ENCODE results near the gene ARHGEF17.

ARHGEF17 gene

DNA sequence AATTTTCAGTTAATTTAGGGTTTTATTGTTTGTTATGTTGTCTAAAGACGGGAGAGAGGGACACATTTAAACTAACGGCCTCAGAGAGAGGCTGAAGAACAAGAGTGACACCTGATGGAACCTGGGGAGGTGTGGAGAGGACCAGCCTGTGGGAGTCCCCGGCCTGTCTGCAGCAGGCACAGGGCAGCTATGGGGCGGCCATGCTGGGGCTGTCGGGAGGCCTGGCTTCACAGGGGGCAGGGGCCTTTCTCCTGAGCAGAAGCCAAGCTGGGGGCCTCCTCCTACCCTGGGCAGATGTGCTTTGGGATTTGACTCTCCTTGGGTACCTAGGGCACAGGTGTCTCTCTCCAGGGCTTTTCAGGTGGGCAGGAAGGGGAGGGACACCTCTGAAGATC lies 90.1 kb downstream of the ARHGEF17 start:
- DNase-seq = no peak

DNA sequence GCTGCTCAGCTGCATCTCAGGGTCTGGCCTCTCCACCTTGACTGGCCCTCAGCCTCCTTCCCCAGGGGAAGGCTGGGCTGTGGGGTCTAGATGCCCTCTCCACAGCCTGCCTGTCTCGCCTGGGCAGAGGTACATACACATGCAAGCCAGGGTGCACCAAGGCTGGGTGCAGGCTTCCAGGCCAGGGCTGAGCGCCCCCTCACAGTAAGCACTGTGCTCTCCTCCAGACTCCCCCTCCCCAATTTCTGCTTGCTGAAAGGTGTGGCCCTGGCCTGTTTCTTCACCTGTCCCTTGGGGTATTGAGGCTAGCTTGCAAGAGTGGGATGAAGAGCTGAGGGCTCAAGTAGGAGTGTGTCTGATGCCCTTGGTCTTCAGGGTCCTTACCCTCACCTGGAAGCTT lies 90.6 kb downstream of the ARHGEF17 start:
- DNase-seq = no peak

DNA sequence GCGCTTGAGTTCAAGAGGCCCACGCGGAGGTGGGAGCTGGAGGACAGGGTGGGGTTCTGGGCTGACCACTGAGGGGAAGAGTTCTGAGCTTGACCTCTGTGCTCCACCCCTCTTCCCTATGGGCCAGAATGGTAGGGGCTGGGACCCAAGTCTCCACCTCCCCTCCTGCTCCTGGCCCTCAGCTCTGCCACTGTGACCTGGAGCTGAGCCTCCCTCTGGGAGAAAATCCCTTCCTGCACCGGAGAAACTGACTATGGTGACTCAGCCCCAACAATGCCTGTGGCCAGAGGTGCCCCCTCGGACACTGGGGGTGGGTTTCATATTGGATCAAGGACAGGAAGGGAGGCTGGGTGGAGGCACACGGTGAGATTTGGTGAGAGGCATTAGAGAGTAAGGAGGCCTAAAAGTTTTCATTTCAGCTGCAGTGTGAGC lies 91.1 kb downstream of the ARHGEF17 start:
- no peak for DNase-seq

DNA sequence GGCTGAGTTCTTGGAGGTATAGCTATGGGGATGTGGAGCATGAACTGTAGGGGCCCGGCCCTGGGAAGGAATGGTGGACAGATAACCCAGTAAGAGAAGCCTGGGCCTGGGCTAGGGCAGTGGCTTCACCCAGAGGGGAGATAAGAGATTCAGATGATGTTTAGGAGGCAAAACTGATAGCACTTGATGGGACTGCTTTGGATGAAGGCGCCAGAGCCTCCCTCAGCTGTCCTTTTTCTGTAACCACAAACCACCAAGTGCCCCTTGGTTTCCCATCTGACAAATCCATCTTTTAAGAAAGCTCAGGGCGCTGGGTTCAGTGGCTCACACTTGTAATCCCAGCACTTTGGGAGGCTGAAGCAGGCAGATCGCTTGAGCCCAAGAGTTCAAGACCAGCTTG lies 91.6 kb downstream of the ARHGEF17 start:
- DNase-seq = no peak

DNA sequence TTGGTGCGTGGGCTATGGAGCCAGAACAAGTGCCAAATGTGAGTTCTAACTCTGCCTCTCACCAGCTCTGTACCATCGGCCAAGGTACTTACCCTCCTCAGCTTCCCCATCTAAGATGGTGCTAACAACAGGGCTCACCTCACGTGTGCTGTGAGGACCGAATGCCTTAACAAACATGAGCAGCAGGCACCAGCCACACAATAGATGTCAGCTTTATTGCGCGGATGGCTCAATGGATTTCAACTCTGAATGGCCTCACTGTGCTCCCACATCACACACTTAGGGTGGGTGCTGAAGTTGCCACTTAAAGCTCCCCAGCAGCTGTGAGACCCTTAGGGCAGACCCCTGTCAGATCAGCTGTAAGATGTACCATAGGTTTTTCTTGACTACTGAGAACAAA lies 92.2 kb downstream of the ARHGEF17 start:
- DNase-seq = no peak

DNA sequence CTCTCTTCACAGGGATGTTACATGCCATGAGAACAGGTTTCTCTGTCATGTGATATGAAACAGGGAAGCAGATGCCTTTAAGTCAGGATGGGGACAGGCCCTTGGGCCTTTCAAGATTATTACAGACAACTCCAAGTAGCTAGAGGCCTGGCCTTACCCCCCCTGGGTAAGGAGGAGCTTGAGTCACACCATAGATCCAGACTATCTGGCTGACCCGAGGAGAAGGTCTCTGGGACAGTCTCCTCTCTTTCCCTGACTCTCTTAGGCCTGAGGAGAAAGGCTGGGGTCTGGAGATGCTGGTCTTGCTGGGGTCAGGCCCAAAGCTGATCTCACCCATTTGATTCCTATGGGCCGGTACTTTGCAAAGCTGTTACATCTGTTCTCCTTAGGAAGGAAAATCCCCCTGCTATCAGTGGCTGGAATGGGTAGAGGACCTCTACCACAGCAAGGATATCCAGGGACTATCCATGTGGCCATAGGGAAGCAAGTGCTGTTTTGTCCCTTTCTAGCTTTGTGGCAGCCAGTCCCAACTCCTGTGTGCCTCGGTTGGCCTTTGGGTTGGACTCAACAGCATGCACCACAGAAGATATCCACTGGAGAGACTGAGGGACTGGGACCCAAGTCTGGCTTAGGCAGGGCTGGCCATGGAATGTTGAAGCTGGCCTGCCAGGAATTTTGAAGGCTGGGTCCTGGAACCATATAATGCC lies 93.3 kb downstream of the ARHGEF17 start:
- DNase-seq = no peak

DNA sequence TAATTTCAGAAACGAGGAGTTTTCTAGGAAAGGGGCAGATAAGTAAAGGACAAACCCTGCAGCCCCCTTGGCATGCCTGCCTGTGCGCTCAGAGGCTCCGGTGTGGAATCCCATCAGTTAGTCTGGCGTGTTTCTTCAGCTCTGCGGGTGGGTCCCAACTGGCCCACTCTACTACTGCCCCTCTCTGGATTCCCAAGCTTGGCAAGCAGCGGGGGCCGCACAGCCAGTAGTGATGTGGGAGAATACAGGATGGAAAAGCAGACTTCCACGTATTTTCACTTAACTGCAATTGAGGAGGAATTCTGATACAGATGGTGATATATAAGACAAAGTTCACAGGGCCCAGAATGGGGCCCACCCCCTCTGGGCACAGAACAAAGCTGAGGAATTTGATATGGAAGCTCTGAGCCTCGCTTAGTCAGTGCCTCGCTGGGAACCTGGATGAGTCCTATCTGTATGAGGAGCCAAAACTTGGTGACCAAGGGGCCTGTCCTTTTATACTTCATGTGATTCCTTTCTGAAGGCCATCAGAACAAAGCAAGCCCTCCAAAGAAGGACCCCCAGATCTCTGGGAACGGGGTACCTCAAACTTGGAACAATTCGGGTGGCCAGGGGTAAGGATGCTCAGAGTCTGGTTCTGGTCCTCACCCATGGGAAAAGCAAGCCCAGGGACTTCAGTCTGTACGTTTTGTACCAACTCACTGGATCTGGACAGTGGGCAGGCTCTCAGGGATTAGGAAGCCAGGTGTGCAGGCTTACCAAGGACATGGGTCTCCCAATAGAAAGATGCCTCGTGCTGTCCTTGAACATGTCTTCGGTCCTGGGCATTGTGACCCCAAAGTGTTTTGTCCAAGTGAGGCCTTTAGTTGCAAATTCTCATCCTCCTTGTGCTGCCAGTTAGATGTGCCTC lies 94.1 kb downstream of the ARHGEF17 start:
- DNase-seq = no peak

DNA sequence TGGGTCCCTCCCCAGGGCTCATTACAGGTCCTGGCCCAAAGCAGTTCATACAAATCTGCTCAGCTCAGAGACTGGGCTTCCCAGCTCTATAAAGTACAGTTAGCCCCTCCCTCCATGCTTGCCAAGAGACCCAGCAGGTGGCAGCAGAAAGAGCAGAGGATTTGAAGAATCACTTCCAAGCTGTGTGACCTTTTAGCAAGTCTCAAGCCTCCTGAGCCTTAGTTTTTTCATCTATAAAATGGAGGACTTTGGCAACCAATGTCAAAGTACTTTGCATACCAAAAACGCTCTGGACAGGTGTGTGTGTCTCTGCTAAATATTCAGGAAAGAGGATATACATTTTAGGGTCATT lies 94.7 kb downstream of the ARHGEF17 start:
- DNase-seq = no peak

DNA sequence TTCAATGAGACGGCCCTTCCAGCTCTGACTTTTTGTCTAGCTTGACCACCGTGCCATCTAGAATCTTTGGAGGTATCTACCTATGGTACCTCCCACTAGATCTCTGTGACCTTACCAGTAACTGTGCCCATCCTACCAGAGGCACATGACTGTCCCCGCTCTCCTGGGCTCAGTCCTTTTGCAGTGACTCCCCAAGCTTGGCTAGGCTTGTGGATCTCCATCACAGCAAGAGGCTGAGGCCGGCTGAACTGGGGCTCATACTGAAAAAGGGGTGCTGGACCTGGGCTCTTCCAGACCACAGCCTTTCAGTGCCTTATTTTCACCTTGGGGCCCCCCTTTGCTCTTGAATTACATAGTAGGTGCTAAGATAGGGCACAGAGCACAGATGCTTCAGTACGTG lies 95.5 kb downstream of the ARHGEF17 start:
- no peak for DNase-seq

DNA sequence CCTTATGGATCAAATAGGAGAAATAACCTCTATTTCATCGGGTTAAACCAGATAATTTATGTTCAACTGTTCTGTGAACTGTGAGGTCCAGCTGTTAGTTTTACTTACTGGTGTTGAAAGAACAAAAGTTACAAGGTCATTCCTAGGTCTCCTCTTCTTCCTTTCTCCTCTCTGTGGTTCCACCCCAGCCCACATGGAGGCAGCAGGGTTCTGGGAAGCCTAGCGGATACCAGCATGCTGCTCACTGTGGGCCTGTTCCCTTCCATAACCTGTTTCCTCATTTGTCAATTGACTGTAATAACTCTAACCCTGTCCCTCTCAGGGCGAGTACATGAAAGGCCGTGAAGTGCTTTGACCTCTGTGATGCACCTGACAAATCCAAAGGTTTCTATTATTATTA lies 96.0 kb downstream of the ARHGEF17 start:
- DNase-seq = no peak

DNA sequence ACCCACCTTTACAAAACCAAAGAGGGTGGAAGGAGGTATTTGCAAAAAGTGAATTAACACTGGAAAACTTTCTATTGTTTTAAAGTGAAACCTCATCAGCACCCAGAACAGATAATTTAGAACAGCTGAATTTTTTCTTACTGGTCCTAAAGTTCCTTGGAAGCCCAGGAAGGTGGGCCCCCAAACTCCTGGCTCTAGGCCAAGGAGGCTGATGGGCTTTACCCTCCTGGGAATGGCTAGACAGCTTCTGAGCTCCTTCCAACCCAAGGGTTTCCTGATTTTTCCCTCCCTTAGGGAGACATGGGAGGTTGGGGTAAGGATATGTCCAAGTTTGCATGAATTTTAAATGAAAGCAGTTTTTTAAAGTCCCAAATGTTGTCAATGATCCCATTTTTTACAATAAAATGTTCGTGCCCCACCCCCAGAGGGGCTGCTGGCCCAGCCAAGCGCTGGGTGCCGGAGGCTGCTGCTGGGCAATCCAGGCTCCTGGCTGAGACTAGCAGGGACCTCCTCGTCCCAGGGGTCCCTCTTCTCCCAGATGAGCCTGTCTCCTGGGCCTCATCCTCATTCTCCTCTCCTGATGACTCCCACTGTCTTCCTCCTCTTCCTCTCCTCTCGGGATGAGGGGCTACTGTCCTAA lies 96.5 kb downstream of the ARHGEF17 start:
- DNase-seq = no peak

DNA sequence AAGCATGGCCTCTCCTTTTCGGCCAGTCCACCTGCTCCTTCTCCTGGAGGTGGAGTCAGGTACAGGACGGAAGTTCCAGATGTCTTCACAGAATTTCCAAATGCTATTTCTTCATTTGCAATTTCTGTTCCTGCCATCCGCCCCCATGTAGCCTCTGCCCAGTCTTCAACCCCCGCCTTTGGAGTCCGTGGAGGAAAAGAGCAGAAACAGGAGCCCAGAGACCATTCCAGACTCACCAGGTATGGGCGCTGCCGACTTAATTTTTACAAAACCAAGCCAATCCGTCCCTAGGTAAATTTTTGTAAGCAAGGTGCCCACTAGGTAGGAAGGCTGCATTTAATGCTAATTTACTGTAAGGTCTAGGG lies 97.1 kb downstream of the ARHGEF17 start:
- no peak for DNase-seq

DNA sequence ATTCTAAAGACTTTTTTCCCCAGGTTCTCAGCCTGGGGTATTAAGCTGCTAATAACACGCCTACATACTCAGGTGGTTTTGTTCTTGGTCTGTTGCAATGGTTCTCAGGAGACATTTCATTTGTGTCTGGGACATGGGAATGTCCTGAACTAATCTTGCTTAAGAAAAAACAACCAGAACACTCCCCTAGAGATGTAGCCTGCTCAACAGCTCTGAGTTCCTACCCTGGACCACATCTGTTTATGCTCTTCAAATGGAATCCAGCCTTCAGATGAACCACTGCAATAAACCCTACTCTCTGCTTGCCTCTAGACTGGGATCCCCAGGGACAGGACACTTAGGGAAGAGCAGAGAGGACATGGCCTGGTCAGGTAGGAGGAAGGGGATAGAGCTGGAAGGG lies 98.1 kb downstream of the ARHGEF17 start:
- DNase-seq = no peak

DNA sequence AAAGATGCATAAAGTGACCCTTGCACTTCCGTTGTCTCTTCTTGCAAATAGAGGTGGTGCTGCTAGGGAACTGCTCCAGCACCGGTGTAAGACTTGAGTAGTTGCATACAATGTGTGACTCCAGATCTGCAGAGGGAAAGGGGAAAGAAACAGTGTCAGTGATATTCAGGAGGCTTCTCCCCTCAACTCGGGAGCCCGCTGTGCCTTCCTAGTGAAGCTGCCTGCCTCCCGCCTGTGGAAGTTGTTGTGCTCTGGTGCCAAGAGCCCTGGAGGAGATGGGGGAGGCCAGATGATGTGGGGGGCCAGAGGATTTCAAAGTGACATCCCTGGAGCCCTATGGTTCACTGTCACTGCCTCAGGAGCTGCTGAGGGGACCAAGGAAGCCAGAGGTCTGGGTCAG lies 98.5 kb downstream of the ARHGEF17 start:
- DNase-seq = no peak

DNA sequence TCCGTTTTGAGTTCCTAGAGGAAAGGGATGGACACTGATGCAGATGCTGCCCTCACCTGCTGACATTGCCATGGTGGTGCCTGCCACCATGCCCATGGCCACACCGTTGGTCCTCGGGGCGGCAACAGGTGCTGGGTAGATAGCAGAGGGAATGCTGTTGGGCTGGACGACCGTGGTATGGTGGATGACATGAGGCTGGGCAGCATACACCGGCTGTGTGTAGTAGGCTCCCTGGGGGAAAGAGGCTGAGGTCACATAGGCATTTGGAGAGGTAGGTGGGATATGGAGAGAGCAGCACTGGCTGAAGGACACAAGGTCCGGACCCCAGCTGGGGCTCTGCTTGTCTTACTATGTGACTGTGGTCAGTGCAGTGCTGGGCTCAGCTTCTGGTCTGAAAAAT lies 101.4 kb downstream of the ARHGEF17 start:
- no peak for DNase-seq

DNA sequence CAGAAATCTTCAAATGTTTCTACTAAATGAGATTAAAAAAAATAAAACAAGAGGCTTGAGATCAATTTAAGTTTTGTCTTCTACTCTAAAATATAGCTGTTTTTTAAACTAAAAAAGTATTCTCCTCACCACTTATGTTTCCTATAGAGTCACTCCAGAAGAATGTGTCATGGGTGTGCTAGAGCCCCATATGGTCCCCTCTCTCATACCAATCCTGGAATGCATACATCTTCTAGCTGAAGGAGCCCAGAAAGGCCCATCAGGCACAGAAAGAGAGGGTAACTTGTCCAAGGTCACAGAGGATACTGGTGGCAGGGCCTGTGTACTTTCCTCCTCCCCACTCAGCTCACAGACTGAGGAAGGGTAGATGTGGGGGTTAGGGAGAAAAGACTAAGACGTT lies 102.6 kb downstream of the ARHGEF17 start:
- DNase-seq = no peak

DNA sequence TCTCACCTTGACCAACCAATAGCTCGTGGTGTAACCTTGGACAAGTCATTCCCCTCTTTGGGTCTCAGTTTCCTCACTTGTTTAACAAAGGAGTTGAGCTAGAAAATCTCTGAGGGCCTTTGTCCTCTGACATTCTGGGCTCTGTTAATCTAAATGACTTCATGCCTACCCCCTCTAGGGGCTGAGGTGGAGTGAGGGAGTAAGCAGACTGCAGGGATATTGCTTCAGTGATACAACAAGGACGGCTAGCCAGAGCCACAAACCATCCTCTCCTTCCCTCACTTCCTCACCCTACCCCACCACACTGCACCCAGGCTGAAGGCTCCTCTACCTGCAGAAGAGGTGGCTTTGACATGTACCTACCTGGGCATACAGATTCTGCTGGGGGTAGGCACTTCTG lies 103.0 kb downstream of the ARHGEF17 start:
- DNase-seq = no peak

DNA sequence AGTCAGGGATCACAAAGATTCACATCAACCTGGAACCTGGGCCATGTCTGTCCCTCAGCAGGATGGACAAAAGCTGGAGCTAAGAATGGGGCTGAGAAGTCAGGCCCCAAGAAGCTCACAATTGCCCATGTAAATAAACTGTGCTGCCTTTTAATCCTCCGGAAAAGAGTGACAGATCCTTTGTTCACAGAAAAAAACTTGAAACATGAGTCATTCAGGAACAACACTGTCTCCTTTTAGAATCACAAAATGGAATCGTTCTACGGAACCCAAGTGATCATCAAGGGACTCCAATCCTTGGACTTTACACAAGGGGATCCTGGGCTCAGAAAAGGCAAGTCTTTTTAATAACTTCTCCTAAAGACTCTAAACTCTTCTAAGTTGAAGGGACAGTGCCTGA lies 104.2 kb downstream of the ARHGEF17 start:
- DNase-seq = no peak

DNA sequence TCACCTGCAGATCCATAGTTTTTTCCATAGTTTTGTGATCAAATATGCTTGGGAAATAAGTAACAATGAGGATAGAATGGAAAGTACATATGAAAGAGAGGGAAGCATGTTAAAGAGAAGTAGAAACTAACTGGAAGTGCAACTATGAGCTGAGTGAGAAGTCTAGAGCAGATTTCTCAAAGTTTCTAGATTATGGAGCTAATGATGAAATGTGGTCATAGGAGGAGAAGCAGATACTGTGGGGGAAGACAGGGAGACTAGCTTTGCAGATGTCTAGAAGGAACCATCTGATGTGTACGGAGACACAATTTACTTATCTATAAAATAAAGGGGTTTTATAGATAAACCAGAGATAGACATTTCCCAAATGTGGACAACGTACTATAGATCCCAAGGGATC lies 105.2 kb downstream of the ARHGEF17 start:
- no peak for DNase-seq

DNA sequence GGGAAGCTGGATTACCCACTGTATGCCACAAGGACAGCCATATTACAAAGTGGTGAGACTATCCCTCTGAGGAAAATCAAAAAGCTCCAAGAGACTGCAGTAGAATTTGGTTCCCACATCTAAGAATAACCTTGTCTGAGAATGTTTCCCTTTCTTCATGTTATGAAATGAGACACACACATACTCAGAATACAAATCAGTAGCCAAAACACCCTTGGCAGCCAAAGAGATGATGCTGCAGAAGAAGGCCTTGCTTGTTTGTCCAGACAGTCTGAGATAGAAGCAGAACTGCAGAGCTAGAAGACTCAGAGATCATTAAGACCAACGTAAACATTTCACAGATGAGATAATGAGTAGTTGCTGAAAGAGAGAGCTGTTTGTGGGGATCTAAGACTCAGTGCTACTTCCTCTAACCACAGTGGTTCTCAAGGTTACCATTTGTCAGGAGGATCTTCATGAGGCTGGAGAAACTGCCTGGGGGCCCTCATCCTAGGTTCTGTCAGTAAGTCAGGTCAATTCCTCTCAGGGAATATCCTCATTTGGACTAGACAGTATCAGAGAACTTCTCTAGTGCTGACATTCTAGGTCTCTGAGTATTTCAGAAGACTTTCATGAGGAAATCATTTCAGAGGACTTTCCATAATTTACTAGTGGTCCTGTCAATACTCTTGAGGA lies 107.0 kb downstream of the ARHGEF17 start:
- no peak for DNase-seq

DNA sequence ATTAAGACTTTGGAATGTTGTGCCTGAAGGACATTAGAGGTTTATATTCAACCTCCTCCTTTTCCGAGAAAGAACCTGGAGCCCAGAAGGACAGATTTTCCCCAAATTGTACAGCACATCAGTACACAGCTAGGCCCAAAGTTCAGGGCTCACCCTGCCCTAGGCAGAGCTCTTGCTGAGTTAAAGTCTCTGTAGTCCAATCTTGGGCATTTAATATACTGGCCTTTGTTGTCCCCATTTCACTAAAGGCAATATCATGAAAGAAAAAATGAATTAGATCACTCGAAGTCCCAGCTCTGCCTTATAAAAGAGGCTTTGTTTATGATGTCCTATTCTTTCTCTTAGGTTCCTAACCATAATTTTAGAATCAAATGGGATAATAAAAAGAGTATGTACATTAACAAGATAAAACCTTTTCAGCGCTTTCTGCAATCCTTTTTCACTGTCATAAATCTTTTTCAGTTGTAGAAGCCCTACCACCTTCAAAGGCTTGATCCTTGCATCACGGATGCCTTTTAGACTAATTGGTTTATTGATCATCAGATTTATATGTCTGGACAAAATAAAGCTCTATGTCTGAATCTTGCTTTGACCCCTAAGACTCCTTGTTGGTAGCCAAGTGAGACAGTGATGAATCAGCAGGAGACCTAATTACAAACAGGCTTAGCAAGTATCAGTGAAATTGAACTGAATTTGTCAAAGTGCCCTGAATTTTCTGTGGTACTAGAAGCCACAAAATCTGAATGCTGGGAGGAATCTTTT lies 108.0 kb downstream of the ARHGEF17 start:
- no peak for DNase-seq

DNA sequence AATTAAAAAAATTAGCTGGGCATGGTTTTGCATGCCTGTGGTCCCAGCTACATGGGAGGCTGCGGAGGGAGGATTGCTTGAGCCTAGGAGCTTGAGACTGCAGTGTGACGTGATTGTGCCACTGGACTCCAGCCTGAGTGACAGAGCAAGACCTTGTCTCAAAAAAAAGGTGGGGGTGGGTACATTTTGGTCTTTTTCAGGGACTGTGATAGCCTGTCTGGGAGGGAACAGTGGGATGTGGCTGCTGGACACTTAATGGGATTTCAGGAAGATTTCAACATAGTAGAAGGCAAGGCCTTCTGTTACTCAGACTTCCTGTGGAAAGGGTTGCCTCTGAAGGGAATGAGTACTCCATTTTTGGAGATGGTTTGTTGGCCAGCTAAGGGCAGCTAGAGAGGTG lies 108.7 kb downstream of the ARHGEF17 start:
- no peak for DNase-seq
